SK-MEL-5 (cell line): ENCODE data around the gene NECTIN2. TPM values are rescaled to one million over a fixed set of nuclear protein-coding genes. Genes with fewer than 3 reads are reported as not detected.
"Not testable (repeated sequence)": the region's sequence is repeated elsewhere in the genome, so short reads cannot be mapped to it uniquely, and the experiment has no call there.

Experiments
- DNase-seq: peaks from one replicate; pipeline ENCODE4 v3.0.0-alpha.2; 2016; ENCODE audit warnings: low read depth, low spot score
- in situ Hi-C: cut with HindIII; loops from 2 replicates; pipeline ENCODE4 v1.10.0; 2016; ENCODE audit warnings: low sequenced_read_pairs, high pct_unique_total_duplicates, low pct_unique_long_range_greater_than_20kb
- total RNA-seq: library from RNA; depleted of rRNA; stranded (reverse); fragments of >200 nt; shearing (Covaris generic); gene quantifications from 2 replicates; pipeline ENCODE4 v1.2.3, GENCODE V29; 2014

NECTIN2 gene
- total RNA-seq, 1 experiment from 2014 or later, result 27.3 TPM

- in situ Hi-C loops, result no loop called here
- DNase-seq, result no peak
These were observed 32.8 kb upstream of the NECTIN2 start for GRCh38 chr19:44813070-44813840.

- in situ Hi-C loops, result no loop called here
- DNase-seq, result no peak
These were observed 32.1 kb upstream of the NECTIN2 start for GRCh38 chr19:44813841-44814470.

DNA sequence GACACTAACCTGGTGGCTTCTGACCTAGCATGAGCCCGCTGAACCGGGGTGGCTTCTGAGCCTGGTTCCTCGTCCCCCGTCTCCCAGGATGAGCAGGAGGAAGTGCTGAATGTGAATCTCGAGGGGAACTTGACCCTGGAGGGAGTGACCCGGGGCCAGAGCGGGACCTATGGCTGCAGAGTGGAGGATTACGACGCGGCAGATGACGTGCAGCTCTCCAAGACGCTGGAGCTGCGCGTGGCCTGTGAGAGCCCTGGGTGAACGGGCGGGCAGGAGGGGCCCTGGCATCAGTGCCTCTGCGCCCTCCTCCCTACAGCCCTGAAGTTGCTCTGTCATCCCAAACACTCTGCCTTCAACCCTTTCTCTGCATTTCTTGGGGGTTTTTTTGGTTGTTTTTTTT, 31.6 kb upstream of the NECTIN2 start:
- in situ Hi-C loops, result no loop called here
- no peak for DNase-seq

GRCh38 chr19:44816301-44816700, 29.8 kb upstream of the NECTIN2 start:
- in situ Hi-C loops, result no loop called here
- no peak for DNase-seq

- in situ Hi-C loops, result no loop called here
- no peak for DNase-seq
These were observed 28.2 kb upstream of the NECTIN2 start for GRCh38 chr19:44817725-44818465.

GRCh38 chr19:44818466-44819031, 27.5 kb upstream of the NECTIN2 start:
- DNase-seq, result no peak
- in situ Hi-C loops, result no loop called here

DNA sequence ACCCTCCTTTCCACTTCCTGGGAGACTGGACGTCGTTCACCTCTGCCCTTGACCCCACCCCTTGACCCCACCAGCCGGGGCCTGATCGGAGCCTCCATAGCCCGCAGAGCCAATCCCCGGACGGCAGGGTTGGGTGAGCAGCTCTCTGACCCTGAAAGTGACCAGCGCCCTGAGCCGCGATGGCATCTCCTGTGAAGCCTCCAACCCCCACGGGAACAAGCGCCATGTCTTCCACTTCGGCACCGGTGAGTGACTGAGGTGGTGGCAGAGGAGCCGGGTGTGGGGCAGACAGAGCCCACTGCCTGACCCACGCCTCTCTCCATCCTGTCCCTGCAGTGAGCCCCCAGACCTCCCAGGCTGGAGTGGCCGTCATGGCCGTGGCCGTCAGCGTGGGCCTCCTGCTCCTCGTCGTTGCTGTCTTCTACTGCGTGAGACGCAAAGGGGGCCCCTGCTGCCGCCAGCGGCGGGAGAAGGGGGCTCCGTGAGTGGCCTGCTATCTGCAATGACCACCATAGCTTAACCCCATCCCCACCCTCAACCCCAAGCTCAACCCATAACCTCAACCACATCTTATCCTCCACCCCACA, 26.8 kb upstream of the NECTIN2 start:
- in situ Hi-C loops, result no loop called here
- DNase-seq, result no peak

GRCh38 chr19:44820648-44821609, 25.2 kb upstream of the NECTIN2 start:
- in situ Hi-C loops, result no loop called here
- no peak for DNase-seq

DNA sequence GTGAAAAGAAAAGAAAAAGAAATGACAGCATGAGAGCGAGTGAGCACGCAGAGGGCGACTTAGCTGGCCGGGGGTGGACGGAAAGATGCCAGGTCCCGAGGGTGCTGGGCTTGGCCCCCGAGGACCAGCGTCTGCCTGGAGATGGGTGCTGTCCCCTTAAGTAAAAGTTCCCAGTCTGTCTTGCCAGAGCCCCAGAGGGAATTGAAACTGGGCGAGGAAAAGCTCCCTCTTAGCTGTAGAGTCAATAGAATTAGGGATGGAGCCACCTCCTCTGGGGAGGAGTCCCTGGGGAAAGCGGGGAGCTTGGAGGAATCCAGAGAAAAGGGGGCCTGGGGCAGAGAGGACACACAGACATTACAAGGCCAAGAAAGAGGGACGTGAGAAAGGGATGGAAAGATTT, 23.9 kb upstream of the NECTIN2 start:
- in situ Hi-C loops, result no loop called here
- DNase-seq, result no peak

GRCh38 chr19:44822670-44823372, 23.3 kb upstream of the NECTIN2 start:
- in situ Hi-C loops, result no loop called here
- no peak for DNase-seq

- in situ Hi-C loops, result no loop called here
- peak; percentile 42 for DNase-seq
These were observed 22.8 kb upstream of the NECTIN2 start for GRCh38 chr19:44823373-44823698.

DNA sequence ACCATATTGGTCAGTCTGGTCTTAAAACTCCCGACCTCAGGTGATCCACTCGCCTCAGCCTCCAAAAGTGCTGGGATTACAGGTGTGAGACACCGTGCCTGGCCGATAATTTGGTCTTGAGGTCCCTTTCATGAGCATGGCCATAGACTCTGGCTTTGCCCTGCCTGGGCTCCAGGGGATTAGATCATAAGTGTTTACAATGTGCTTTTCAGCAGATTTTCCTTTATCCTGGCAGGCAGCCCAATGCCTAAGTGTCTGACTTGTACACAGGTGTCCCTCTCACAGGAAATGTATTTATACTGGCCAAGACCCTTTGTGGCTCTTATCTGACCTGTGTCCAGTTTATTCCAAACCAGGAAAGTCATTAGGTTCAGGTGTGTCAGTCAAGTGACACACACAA, 21.3 kb upstream of the NECTIN2 start:
- in situ Hi-C loops, result no loop called here
- no peak for DNase-seq

- in situ Hi-C loops, DNase-seq: not testable (repeated sequence)
These were observed 13.2 kb upstream of the NECTIN2 start for GRCh38 chr19:44832875-44833274.

GRCh38 chr19:44834399-44834798, 11.7 kb upstream of the NECTIN2 start:
- DNase-seq, in situ Hi-C loops: not testable (repeated sequence)

DNA sequence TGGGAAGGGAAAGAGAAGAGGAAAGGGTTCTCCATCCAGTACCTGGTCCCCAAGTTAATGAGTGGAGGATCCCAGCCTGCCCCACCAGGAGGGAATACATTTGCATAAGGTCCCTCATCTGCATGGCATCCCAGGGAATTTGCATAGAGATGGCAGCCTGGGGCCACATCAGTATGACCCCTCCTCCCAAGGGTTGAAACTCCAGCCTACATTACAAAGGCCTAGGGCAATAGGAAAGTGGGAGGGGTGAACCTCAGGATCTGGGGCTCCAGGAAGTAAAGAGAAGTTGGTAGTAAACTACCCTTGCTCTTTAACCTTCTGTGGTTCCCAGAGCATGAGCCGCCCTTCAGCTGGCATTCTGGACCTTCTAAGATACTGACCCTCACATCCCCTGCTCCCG, 6.8 kb upstream of the NECTIN2 start:
- in situ Hi-C loops, result no loop called here
- no peak for DNase-seq

GRCh38 chr19:44840811-44841210, 5.3 kb upstream of the NECTIN2 start:
- no peak for DNase-seq
- in situ Hi-C loops, result no loop called here

DNA sequence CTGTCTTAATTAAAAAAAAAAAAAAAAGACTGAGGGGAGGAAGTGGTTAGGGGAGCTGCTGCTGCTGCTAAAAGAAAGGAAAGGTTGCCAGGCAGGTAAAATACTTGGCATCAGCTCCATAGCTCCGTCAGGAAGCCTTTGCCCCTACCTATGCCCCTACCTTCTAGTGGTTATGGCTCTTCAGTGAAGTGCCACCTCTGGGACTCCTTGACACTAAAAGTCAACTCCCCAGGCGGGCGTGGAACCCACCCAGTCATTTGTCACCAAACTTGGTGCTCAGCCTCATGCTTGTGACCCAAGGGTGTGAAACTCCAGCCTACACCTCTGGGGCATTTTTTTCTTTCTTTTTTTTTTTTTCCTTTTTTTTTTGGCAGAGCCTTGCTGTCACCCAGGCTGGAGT, 4.9 kb upstream of the NECTIN2 start:
- no peak for DNase-seq
- in situ Hi-C loops, result no loop called here
